C4-2B (cell line): ENCODE data around the gene TMEM54.
A peak's percentile ranks its signal among the peaks of the same experiment; 100 is the strongest.

ENCODE experiments used
- H3K27ac ChIP-seq: fragments of 450-650 bp; 2 replicates; pipeline ENCODE4 v1.5.1; 2017
- ZFX ChIP-seq: fragments of 450-650 bp; IDR thresholded peaks from 2 replicates; pipeline ENCODE4 v1.6.1; 2017
- TF ChIP-seq, protein P1 (sequence below): fragments of 450-650 bp; conservative IDR thresholded peaks from 2 replicates; pipeline ENCODE4 v1.5.1; 2017; ENCODE audit warnings: mild to moderate bottlenecking

The TMEM54 gene

GRCh38 chr1:32877211-32878110, 23.7 kb downstream of the TMEM54 start:
- TF ChIP-seq, protein P1, sequence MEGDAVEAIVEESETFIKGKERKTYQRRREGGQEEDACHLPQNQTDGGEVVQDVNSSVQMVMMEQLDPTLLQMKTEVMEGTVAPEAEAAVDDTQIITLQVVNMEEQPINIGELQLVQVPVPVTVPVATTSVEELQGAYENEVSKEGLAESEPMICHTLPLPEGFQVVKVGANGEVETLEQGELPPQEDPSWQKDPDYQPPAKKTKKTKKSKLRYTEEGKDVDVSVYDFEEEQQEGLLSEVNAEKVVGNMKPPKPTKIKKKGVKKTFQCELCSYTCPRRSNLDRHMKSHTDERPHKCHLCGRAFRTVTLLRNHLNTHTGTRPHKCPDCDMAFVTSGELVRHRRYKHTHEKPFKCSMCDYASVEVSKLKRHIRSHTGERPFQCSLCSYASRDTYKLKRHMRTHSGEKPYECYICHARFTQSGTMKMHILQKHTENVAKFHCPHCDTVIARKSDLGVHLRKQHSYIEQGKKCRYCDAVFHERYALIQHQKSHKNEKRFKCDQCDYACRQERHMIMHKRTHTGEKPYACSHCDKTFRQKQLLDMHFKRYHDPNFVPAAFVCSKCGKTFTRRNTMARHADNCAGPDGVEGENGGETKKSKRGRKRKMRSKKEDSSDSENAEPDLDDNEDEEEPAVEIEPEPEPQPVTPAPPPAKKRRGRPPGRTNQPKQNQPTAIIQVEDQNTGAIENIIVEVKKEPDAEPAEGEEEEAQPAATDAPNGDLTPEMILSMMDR: no peak
- TF ChIP-seq ZFX: no peak
- no peak overlapping the region for H3K27ac ChIP-seq

DNA sequence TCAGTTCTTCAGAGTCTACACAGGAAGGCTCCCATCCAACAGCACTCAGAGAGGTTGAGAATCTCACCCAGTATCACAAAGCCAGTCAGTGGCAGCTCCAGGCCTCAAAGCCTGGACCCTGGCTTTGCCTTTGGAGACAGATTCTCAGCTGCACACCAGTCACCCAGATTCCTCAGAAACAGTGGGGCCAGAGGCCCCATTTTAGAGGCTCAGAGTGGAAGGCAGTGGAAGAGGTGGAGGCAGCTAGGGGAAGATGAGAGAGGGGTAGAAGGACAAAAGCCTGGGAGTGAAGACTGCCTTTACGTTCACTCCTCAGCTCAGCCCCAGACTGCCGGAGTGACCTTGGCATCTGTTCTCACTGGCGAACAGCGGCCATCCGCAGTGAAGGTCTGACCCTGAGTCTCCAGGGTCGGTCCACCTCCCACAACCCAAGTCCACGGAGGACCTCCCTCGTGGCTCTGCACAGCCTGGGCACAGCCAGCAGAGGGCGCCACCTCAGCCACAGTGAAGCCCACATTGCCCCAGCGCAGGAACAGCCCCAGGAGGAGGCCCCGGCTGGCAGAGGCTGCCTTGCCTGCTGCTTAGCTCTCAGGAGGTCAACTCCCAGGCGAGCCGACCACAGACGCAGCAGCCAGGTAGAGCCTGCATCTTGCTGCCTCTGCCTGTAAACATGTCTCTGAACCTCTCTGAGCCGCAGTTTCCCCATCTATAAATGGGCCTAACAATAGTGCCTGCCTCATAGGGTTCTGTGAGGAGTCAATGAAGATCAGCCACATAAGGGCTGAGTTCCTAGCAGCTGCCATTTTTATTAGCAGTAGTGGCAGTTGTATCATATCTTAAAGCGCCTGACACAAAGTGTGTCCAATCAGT, 24.6 kb downstream of the TMEM54 start:
- no peak overlapping the region for H3K27ac ChIP-seq
- TF ChIP-seq ZFX: no peak
- TF ChIP-seq, protein P1: peak; percentile 98

GRCh38 chr1:32874860-32875752, 26.1 kb downstream of the TMEM54 start:
- no peak overlapping the region for H3K27ac ChIP-seq
- no peak for TF ChIP-seq ZFX
- TF ChIP-seq, protein P1: no peak

DNA sequence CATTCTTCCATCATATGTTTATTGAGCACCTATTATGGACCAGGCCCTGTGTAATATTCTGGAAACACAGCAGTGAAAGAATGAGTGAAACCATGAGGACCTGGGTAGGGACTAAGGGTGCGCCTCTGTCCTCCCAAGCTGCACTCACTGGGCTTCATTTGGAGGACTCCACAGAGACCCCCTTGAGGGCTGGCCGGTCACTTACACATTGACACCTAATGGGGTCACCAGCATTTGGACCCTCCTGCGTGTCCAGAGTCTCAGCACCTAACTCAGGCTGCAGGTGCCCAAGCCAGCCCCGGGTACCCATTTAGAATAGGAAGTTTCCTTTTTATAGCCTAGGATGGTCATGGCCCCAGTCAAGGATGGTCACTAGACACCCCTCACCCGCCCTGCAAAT, 27.7 kb downstream of the TMEM54 start:
- H3K27ac ChIP-seq: no peak overlapping the region
- TF ChIP-seq, protein P1: no peak

DNA sequence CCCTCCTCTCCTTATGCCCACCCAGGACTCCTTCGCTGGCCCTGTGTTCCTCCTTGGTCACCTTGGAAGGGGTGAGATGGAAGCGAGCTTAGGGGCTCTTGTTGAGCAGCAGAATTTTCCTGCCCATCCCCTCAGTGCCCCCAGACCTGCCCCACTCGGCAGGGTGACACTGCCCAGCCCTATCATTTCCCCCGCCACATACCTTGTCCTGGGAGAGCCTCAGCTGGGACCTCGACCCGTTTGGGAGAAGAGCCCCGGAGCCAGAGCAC, 29.1 kb downstream of the TMEM54 start:
- H3K27ac ChIP-seq: no peak overlapping the region
- TF ChIP-seq ZFX: no peak
- TF ChIP-seq, protein P1: no peak

GRCh38 chr1:32871364-32872191, 29.6 kb downstream of the TMEM54 start:
- TF ChIP-seq, protein P1: no peak
- no peak for TF ChIP-seq ZFX
- no peak overlapping the region for H3K27ac ChIP-seq
